NCI-H524 treated with DMSO at 0.1 percent for 48 hours (cell line): ENCODE results near the gene FAM78B.

Experiments
- DNase-seq: peaks from one replicate; lab custom pipeline; 2025; lab: John Stamatoyannopoulos, UW

FAM78B gene

GRCh38 chr1:166064951-166065350 lies 101.8 kb downstream of the FAM78B start:
- no peak for DNase-seq

DNA sequence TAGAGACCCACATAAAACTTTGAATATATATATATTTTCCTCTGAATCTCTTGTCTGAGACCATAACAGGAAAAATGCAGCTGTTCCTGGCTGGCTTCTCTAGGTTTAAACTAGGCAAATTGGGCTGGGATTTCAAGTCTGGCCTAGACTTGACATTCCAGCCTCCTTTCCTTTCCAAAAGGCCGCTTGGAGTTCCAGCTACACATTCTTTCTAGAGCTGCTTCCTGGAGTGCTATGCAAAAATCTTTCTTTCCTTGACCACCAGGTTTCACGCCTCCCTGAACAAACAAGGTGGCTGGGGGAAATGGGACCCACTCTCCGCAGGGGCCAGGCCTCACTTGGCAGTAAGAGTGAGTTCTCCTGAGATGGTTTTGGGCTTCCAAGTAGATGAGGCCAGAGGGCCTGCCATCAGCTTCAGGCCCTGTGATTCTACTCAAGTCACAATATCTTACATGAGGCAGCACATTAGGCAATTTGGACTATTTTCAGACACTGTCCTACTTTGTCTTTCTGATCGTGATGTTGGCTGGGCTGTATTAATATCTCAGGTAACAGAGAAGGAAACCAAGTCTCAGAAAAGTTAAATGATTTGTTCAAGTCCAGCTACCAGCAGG lies 102.4 kb downstream of the FAM78B start:
- no peak for DNase-seq

GRCh38 chr1:166063701-166064100 lies 103.1 kb downstream of the FAM78B start:
- DNase-seq, result no peak

- peak; percentile 60 for DNase-seq
Observed at GRCh38 chr1:166062421-166063070, 104.3 kb downstream of the FAM78B start.

DNA sequence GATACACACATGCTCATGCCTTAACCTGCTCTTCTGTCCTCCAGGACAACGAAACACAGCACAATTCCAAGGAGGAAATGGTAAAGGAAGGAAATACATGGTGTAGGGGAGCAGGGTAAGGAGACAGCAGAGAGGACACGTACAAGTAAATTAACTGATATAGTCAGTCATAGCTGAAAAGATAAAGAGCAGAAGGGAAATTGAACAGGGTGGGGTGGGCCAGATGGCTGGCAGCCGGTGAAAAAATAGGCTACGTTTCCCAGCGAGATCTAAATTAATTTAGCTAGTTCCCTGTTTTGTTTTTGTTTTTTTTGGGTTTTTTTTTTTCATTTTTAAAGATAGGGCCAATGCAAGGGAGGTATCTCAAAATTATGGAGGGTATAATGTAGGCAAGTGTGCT lies 109.2 kb downstream of the FAM78B start:
- no peak for DNase-seq

DNA sequence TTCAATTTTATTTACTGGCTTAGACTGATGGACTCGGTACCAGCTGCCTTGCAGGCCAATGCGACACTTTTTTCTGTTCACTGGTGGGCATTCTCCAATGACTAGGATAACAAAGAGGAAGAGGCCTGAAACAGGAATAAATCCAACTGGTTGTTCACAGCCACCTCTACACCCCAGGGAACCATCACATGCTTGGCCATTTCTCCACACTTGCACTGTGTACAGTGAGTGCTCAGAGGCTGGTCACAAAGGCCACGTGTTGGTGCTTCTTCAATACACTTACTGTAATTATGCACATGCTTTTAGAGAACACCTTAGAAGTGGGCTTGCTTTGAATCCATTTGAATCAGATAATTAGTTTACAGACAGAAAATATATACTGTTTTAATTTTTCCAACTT lies 113.4 kb downstream of the FAM78B start:
- no peak for DNase-seq

DNA sequence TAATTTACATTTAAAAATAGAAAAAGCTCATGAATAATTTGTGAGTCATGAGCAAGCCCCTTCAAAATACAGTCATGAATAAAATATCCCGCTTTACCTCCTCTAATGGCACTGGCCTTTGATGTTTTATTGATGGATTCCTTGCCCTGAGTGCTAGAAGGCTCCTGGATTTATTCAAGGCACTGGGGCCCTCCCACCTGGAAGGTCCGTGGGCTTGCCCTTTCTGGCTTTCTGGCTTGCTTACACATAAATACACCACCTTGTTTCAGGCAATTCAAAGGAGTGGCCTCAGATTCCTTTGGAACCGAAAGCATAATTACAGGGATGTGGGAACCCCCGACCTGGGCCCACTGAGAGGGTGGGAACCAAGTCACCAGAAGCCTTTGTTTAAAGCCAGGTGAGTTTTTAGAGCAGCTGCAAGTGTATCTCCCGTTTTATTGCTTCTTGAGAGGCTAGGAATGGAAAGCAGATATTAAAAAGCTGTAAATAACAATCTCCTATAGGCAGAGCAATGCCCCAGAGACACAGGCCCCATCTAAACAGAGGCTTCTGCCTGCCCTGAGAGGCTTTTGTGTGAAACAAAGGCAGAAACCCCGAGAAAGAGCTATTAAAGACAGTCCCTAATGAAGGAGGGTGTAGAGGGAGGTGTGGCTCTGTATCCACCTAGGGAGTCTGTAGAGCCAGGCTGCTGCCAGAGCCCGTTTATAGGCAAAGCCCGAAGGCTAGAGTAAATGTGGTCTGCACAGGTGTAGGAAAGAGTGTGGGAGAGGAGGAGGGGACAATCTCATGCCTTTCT lies 126.4 kb downstream of the FAM78B start:
- no peak for DNase-seq

DNA sequence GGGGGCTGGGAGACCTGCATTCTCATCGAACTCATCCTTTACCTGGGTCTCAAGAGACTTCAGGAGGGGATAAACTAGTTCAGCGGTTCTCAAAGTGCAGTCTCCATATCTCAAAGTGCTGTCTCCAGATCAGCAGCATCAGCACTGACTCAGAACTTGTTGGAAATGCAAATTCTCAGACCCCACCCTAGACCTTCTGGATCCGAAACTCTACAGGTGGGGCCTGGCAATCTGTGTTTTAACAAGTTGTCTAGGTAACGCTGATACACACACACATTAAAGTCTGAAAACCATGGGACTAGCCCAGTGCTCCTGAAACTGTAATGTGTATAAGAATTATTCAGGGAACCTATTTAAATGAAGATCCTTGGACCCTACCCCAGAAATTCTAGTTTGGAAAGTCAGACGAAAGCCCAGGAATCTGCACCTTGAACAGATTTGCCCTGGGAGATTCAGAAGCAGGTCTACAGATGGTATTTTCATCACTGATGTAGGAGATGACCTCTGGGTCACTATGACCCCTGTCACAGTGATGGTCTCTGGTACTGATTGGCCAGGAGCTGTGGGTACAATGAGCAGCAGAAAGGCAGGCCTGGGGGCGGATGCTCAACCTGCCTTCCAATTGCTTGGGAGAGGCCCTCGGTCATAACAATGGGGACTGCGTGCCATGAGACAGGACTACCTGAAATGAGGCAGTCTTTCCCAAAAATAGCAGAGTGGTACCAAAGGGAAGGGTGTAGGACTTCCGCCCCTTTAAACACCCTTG lies 127.2 kb downstream of the FAM78B start:
- no peak for DNase-seq

DNA sequence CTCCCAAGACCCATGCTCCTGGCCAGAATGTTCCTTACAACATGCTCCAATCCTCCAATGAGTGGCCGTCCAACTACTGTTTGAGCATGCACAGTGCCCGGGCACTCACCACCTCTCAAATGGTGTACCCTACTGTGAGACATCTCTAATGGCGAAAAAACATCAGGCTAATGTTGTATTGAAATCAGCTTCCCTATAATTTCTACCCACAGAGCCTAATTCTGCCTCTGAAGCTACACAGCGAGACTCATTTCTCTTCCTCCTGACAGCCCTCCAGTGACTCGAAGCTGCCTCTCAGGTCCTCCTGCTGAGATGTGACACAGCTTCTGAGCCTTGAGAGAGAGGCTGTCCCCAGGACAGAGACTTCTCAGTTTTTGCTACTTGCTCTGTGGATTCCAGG lies 130.7 kb downstream of the FAM78B start:
- DNase-seq, result no peak

GRCh38 chr1:166032572-166033371 lies 134.0 kb downstream of the FAM78B start:
- DNase-seq, result peak; percentile 50

GRCh38 chr1:166031932-166032571 lies 134.7 kb downstream of the FAM78B start:
- DNase-seq, result no peak

GRCh38 chr1:166029196-166029945 lies 137.4 kb downstream of the FAM78B start:
- DNase-seq, result no peak

DNA sequence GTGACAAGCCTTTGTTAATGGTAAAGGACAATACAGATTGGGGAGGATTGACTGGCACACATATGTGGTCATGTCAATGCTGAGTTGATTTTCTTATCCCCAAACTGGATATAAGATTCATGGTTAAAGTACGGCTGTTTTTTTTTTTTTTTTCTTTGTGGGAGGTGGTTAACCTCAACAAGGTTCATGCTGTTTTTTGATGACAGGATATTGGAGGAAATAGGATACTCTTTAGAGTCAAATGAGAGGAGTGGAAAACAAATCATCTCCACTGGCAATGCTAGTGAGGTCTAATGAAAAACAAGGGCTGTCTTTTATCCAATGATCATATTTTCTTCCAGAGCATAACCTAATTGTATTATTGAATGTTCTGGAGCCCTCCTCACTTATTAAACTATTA lies 140.2 kb downstream of the FAM78B start:
- no peak for DNase-seq

GRCh38 chr1:166026143-166026542 lies 140.7 kb downstream of the FAM78B start:
- DNase-seq, result no peak

- DNase-seq, result no peak
Observed at GRCh38 chr1:166020210-166020609, 146.6 kb downstream of the FAM78B start.
